NCI-H526 treated with DMSO at 0.1 percent for 48 hours (cell line): ENCODE results near the gene STAC2.
"Not testable (repeated sequence)": the region's sequence is repeated elsewhere in the genome, so short reads cannot be mapped to it uniquely, and the experiment has no call there.

ENCODE experiments used
- DNase-seq: peaks from one replicate; lab custom pipeline; 2025; lab: John Stamatoyannopoulos, UW

STAC2 gene

GRCh38 chr17:39186481-39187002 lies 39.2 kb downstream of the STAC2 start:
- DNase-seq: no peak

GRCh38 chr17:39183720-39184119 lies 42.0 kb downstream of the STAC2 start:
- no peak for DNase-seq

GRCh38 chr17:39183045-39183444 lies 42.7 kb downstream of the STAC2 start:
- DNase-seq: no peak

- DNase-seq: no peak
These were observed 44.4 kb downstream of the STAC2 start for GRCh38 chr17:39181303-39181702.

- no peak for DNase-seq
These were observed 47.2 kb downstream of the STAC2 start for GRCh38 chr17:39178536-39178935.

- DNase-seq: no peak
These were observed 48.5 kb downstream of the STAC2 start for GRCh38 chr17:39177256-39177655.

- no peak for DNase-seq
These were observed 50.1 kb downstream of the STAC2 start for GRCh38 chr17:39175695-39176093.

GRCh38 chr17:39174920-39175694 lies 50.6 kb downstream of the STAC2 start:
- DNase-seq: peak; percentile 12

- DNase-seq: no peak
These were observed 52.0 kb downstream of the STAC2 start for GRCh38 chr17:39173526-39174274.

GRCh38 chr17:39173080-39173479 lies 52.7 kb downstream of the STAC2 start:
- no peak for DNase-seq

GRCh38 chr17:39171933-39172332 lies 53.8 kb downstream of the STAC2 start:
- DNase-seq: no peak

GRCh38 chr17:39170558-39170957 lies 55.2 kb downstream of the STAC2 start:
- DNase-seq: no peak

GRCh38 chr17:39170109-39170508 lies 55.6 kb downstream of the STAC2 start:
- no peak for DNase-seq

GRCh38 chr17:39169518-39169917 lies 56.2 kb downstream of the STAC2 start:
- DNase-seq: no peak

- DNase-seq: no peak
These were observed 56.6 kb downstream of the STAC2 start for GRCh38 chr17:39169101-39169500.

- DNase-seq: not testable (repeated sequence)
These were observed 57.2 kb downstream of the STAC2 start for GRCh38 chr17:39168503-39168902.

GRCh38 chr17:39167476-39167875 lies 58.3 kb downstream of the STAC2 start:
- no peak for DNase-seq

GRCh38 chr17:39166437-39167335 lies 59.1 kb downstream of the STAC2 start:
- no peak for DNase-seq

GRCh38 chr17:39165841-39166349 lies 59.9 kb downstream of the STAC2 start, which contains the start of gene ARL5C:
TSS of gene ARL5C (minus strand) at chr17:39166161. CDS start at chr17:39165760, 401 bp downstream.
- DNase-seq: no peak

GRCh38 chr17:39165178-39165840 lies 60.4 kb downstream of the STAC2 start:
- no peak for DNase-seq

GRCh38 chr17:39164675-39165143 lies 61.0 kb downstream of the STAC2 start:
- peak; percentile 13 for DNase-seq
